Common myeloid progenitor, CD34-positive (primary cell): ENCODE measurements around the gene SLC26A1.
A peak's percentile ranks its signal among the peaks of the same experiment; 100 is the strongest.
"Not testable (repeated sequence)": the region's sequence is repeated elsewhere in the genome, so short reads cannot be mapped to it uniquely, and the experiment has no call there.

Source experiments
- CTCF ChIA-PET: fragments of 350-600 bp; sonication (Branson Sonifier 250); formaldehyde crosslinking; loops from one replicate; lab custom pipeline; 2021; ENCODE audit warnings: antibody characterized with exemption; lab: Charles Lee
- POLR2A ChIA-PET: fragments of 350-600 bp; sonication (Branson Sonifier 250); formaldehyde crosslinking; loops from one replicate; lab custom pipeline; 2021; ENCODE audit warnings: antibody characterized with exemption; lab: Charles Lee
- DNase-seq, 3 donors: peaks; one replicate each; pipeline versions ENCODE4 v3.0.0 to v3.0.0-alpha.2; 2013
- H3K27ac ChIP-seq, 2 experiments: 1 replicate in 1 of 2; 2 replicates in 1 of 2; pipeline ENCODE4 v1.7.0; 2013; ENCODE audit warnings: inconsistent platforms in 2 of 2, low read length in 2 of 2, mild to moderate bottlenecking in 2 of 2, low read depth in 1 of 2, moderate library complexity in 1 of 2; ENCODE audit not compliant: severe bottlenecking in 2 of 2, insufficient read depth in 1 of 2, poor library complexity in 1 of 2
- H3K27me3 ChIP-seq, 5 experiments: replicated peaks in 2 of 5; 1 replicate in 3 of 5; 2 replicates in 2 of 5; pipeline versions ENCODE4 v1.6.1 to v1.7.0; 2013; ENCODE audit warnings: low read length in 4 of 5, mild to moderate bottlenecking in 2 of 5, moderate library complexity in 2 of 5, inconsistent platforms in 1 of 5; ENCODE audit not compliant: insufficient read depth in 5 of 5, control insufficient read depth in 4 of 5
- H3K36me3 ChIP-seq, 4 experiments: 1 replicate in 2 of 4; 2 replicates in 2 of 4; pipeline versions ENCODE4 v1.6.1 to v1.7.0; 2013; ENCODE audit warnings: low read length in 3 of 4, control low read depth in 1 of 4, mild to moderate bottlenecking in 1 of 4; ENCODE audit not compliant: control insufficient read depth in 4 of 4, insufficient read depth in 4 of 4
- H3K4me1 ChIP-seq, 4 experiments: 1 replicate in 3 of 4; 2 replicates in 1 of 4; pipeline versions ENCODE4 v1.6.1 to v1.7.1; 2013; ENCODE audit warnings: low read length in 3 of 4, mild to moderate bottlenecking in 3 of 4, control low read depth in 1 of 4, inconsistent platforms in 1 of 4, moderate library complexity in 1 of 4; ENCODE audit not compliant: control insufficient read depth in 4 of 4, insufficient read depth in 4 of 4; ENCODE audit errors: control extremely low read depth in 1 of 4
- H3K4me3 ChIP-seq, 7 experiments: 1 replicate in 4 of 7; 2 replicates in 3 of 7; pipeline versions ENCODE4 v1.5.1 to v1.7.0; 2013; ENCODE audit warnings: mild to moderate bottlenecking in 7 of 7, low read length in 6 of 7, moderate library complexity in 6 of 7, inconsistent platforms in 2 of 7, low read depth in 2 of 7, control low read depth in 1 of 7; ENCODE audit not compliant: insufficient read depth in 4 of 7, control insufficient read depth in 1 of 7; ENCODE audit errors: extremely low read depth in 1 of 7
- H3K9me3 ChIP-seq, 5 experiments: 1 replicate in 4 of 5; 2 replicates in 1 of 5; pipeline versions ENCODE4 v1.6.1 to v1.7.1; 2013; ENCODE audit warnings: low read length in 4 of 5, mild to moderate bottlenecking in 2 of 5, inconsistent platforms in 1 of 5, low read depth in 1 of 5, moderate library complexity in 1 of 5; ENCODE audit not compliant: control insufficient read depth in 4 of 5, insufficient read depth in 2 of 5; ENCODE audit errors: control extremely low read depth in 1 of 5
- WGBS: methylation state at CpG from one replicate; pipeline ENCODE4 v1.1.5; 2013; ENCODE audit not compliant: insufficient coverage; 5-methylcytosine and 5-hydroxymethylcytosine counted together

Gene SLC26A1

DNA sequence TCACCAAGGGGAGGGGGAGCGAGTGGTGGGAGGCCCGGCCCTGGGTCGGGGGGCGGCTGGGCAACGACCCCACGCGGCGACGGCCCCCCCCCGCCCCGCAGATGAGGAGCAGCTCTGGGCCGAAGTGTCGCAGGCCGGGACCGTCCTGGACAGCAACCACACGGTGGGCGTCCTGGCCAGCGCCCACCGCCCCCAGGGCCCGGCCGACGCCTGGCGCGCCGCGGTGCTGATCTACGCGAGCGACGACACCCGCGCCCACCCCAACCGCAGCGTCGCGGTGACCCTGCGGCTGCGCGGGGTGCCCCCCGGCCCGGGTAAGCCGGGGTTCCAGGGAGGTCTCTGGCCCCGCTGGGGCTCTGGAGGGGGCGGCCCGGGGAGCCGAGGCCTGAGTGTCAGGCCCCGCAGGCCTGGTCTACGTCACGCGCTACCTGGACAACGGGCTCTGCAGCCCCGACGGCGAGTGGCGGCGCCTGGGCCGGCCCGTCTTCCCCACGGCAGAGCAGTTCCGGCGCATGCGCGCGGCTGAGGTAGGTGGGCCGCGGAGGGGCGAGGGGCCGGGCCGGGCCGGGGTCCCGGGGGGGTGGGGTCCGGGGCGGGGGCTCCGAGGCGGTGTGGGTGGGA, 9.5 kb upstream of the SLC26A1 start:
- H3K36me3 ChIP-seq, result no peaks in the 10 kb centered on the region
- H3K27me3 ChIP-seq, result peaks cover 6 to 94% (median 37%) of the 10 kb centered on the region in 5 experiments
- peaks cover 0 to 21% (median 11%) of the 10 kb centered on the region in 4 experiments for H3K4me1 ChIP-seq
- 3% methylated on average over 35 of the region's 75 CpGs for WGBS
- ChIA-PET POLR2A (no interaction called here), CTCF (interaction anchor here (1.0 kb wide), 1 partner anchor 16 kb away, joined by 3 read pairs; the partner anchor contains the start of gene IDUA)
- no peak for DNase-seq
- H3K27ac ChIP-seq, result no peak overlapping the region
- H3K9me3 ChIP-seq, result peaks cover 0 to 8% (median 5%) of the 10 kb centered on the region in 5 experiments
- H3K4me3 ChIP-seq, result peak overlapping the region in 1 of 7 experiments; percentile 43

DNA sequence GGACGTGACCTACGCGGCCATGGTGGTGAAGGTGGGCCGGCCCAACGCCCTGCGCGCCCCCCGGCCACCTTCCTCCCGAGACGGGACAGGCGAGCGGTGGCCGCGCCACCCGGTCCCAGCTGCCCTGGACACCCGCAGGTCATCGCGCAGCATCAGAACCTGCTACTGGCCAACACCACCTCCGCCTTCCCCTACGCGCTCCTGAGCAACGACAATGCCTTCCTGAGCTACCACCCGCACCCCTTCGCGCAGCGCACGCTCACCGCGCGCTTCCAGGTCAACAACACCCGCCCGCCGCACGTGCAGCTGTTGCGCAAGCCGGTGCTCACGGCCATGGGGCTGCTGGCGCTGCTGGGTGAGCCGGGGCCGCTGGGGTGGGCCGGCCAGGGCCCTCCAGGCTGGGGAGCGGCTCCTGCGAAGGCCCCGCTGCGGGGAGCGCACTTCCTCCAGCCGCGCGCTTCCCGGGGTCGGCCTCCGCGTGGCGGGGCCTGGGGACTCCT, 9.0 kb upstream of the SLC26A1 start:
- WGBS, result 5% methylated on average over 46 of the region's 54 CpGs
- POLR2A ChIA-PET, result no interaction called here
- H3K36me3 ChIP-seq, result no peaks in the 10 kb centered on the region

DNA sequence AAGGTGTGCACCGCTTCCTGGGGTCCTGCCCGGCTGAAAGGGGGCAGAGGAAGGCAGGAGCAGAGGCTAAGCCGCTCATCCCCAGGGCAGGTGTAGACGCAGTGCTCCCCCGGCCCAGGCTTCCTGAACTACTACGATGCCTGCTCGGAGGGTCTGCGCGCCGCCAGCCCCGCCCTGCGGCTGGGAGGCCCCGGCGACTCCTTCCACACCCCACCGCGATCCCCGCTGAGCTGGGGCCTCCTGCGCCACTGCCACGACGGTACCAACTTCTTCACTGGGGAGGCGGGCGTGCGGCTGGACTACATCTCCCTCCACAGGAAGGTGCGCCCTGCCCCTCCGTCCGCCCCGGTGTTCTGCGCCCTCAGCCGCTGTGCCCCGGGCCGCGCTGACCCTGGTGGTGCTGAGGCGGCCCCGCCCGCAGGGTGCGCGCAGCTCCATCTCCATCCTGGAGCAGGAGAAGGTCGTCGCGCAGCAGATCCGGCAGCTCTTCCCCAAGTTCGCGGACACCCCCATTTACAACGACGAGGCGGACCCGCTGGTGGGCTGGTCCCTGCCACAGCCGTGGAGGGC, 8.4 kb upstream of the SLC26A1 start:
- H3K4me3 ChIP-seq, result peak overlapping the region in 1 of 7 experiments; percentile 43
- peaks cover under 1 to 93% (median 33%) of the 10 kb centered on the region in 5 experiments for H3K27me3 ChIP-seq
- peaks cover 0 to 4% (median 2%) of the 10 kb centered on the region in 5 experiments for H3K9me3 ChIP-seq
- H3K27ac ChIP-seq, result no peak overlapping the region
- DNase-seq, result no peak
- ChIA-PET POLR2A (no interaction called here), CTCF (interaction anchor here (1.0 kb wide), 1 partner anchor 15 kb away, joined by 3 read pairs; the partner anchor contains the start of gene IDUA)
- WGBS, result 21% methylated on average over 48 of the region's 48 CpGs
- peaks cover 0 to 28% (median 18%) of the 10 kb centered on the region in 4 experiments for H3K4me1 ChIP-seq
- H3K36me3 ChIP-seq, result no peaks in the 10 kb centered on the region

More for the DNA sequence above, 9.0 kb upstream of the SLC26A1 start:
- peaks cover 0 to 26% (median 16%) of the 10 kb centered on the region in 4 experiments for H3K4me1 ChIP-seq
- H3K27me3 ChIP-seq, result peaks cover 5 to 94% (median 35%) of the 10 kb centered on the region in 5 experiments
- peaks cover 0 to 8% (median 5%) of the 10 kb centered on the region in 5 experiments for H3K9me3 ChIP-seq
- peak overlapping the region in 3 of 7 experiments; percentile 11 to 43 (median 32) for H3K4me3 ChIP-seq
- DNase-seq, result peak; percentile 38 to 73 (median 73)
- CTCF ChIA-PET, result interaction anchor here (1.0 kb wide), 1 partner anchor 15 kb away, joined by 3 read pairs; the partner anchor contains the start of gene IDUA
- no peak overlapping the region for H3K27ac ChIP-seq

DNA sequence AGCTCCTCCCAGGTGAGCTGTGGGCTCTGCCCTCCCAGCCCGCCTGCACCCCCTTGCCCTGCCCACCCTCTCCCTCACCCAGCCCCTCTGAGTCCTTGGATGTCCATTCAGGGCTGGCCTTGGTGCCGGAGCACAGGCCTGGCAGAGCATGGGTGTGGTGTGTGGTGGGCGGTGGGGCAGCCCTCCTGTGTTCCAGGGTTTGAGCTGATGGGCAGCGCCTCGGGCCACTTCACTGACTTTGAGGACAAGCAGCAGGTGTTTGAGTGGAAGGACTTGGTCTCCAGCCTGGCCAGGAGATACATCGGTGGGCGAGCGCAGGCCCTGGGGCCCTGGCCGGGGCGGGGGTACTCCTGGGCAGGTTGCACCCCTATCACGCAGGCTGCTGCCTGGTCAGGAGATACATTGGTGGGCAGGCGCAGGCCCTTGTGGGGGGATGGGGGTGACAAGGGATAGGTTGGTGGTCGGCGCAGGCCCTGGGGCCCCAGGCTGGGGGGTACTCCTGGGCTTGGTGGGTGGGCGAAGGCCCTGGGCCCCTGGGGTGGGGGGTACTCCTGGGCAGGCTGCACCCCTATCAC, 7.6 kb upstream of the SLC26A1 start:
- CTCF ChIA-PET, result no interaction called here
- no peaks in the 10 kb centered on the region for H3K9me3 ChIP-seq

DNA sequence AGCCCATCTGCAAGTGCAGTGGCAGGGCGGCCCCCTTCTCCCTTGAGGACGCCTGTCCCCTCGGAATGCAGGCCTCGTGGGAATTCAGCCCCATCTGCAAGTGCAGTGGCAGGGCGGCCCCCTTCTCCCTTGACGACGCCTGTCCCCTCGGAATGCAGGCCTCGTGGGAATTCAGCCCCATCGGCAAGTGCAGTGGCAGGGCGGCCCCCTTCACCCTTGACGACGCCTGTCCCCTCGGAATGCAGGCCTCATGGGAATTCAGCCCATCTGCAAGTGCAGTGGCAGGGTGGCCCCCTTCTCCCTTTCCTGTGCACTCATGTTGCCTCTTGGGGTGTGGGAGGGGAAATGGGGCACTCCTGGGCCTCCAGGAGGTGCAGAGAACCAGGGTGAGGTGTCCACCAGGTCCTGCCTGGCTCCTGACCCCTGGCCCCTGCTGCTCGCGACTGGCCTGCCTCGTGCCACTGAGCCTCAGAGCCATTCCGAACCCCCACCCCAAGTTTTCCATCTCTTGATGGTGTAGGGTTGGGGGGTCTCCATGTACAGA, 6.8 kb upstream of the SLC26A1 start:
- H3K27me3 ChIP-seq, result peaks cover 0 to 94% (median 28%) of the 10 kb centered on the region in 5 experiments
- POLR2A ChIA-PET, result no interaction called here

More for the DNA sequence above, 7.6 kb upstream of the SLC26A1 start:
- POLR2A ChIA-PET, result no interaction called here
- no peak for DNase-seq
- Histone ChIP-seq H3K4me3 (no peak overlapping the region), H3K27ac (no peak overlapping the region), H3K36me3 (no peaks in the 10 kb centered on the region), H3K27me3 (peaks cover 0 to 96% (median 33%) of the 10 kb centered on the region in 5 experiments), H3K4me1 (peaks cover 0 to 28% (median 18%) of the 10 kb centered on the region in 4 experiments)
- 93% methylated on average over 8 of the region's 15 CpGs for WGBS

DNA sequence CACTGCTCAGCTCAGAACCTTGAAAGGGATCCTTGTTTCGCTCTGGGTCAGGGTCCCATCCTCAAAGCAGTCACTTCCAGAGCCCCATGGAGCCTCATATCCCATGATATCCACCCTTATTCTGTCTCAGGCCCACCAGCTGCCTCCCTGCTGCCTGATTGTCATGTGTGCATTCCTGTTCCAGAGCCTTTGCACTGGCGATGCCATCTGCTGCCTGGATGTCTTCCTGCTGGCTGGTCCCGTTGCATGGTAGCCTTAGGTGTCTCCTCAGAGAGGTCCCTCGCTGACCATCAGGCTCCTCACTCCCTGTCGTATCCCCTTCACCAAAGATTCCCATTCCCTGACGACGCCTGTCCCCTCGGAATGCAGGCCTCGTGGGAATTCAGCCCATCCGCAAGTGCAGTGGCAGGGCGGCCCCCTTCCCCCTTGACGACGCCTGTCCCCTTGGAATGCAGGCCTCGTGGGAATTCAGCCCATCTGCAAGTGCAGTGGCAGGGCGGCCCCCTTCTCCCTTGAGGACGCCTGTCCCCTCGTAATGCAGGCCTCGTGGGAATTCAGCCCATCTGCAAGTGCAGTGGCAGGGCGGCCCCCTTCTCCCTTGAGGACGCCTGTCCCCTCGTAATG, 6.1 kb upstream of the SLC26A1 start:
- H3K9me3 ChIP-seq, H3K4me3 ChIP-seq, CTCF ChIA-PET, POLR2A ChIA-PET, DNase-seq, H3K27ac ChIP-seq, H3K36me3 ChIP-seq: not testable (repeated sequence)
- 78% methylated on average over 10 of the region's 21 CpGs for WGBS
- H3K4me1 ChIP-seq, result peaks cover 0 to 28% (median 18%) of the 10 kb centered on the region in 4 experiments
- H3K27me3 ChIP-seq, result peaks cover 0 to 88% (median 25%) of the 10 kb centered on the region in 5 experiments

More for the DNA sequence above, 6.8 kb upstream of the SLC26A1 start:
- Histone ChIP-seq H3K36me3 (no peaks in the 10 kb centered on the region), H3K27ac (no peak overlapping the region), H3K4me1 (peaks cover 0 to 28% (median 18%) of the 10 kb centered on the region in 4 experiments), H3K4me3 (no peak overlapping the region), H3K9me3 (no peaks in the 10 kb centered on the region)
- 74% methylated on average over 14 of the region's 18 CpGs for WGBS
- CTCF ChIA-PET, result no interaction called here
- no peak for DNase-seq
